Panc1 (cell line): ENCODE results near the gene USP28. TPM values are rescaled to one million over a fixed set of nuclear protein-coding genes. Genes with fewer than 3 reads are reported as not detected.

Experiments
- ATAC-seq: fragments of 200-7000 bp; cut with Tn5 transposase; 2 replicates; pipeline ENCODE4 v1.9.1; 2020; ENCODE audit warnings: mild to moderate bottlenecking, moderate library complexity
- BruUV-seq: library from RNA; stranded (reverse); fragments of 400-500 nt; replicated peaks from 2 replicates; lab custom pipeline; 2021; lab: Mats Ljungman, UMichigan
- CTCF ChIA-PET: fragments of 300-600 bp; sonication (Branson Sonifier 250); formaldehyde crosslinking; loops from one replicate; lab custom pipeline; 2022; ENCODE audit warnings: antibody characterized with exemption; lab: Charles Lee
- POLR2A ChIA-PET: fragments of 300-600 bp; sonication (Branson Sonifier 250); formaldehyde crosslinking; loops from one replicate; lab custom pipeline; 2022; ENCODE audit warnings: antibody characterized with exemption; lab: Charles Lee
- DNase-seq: peaks from one replicate; pipeline ENCODE4 v3.0.0-alpha.2; 2010; ENCODE audit warnings: low read depth, low spot score
- H3K27ac ChIP-seq: 2 replicates; pipeline ENCODE4 v1.5.1; 2011; ENCODE audit warnings: mild to moderate bottlenecking, low read length, inconsistent platforms
- H3K27me3 ChIP-seq: fragments of 200-500 bp; sonication (Bioruptor generic); 2 replicates; pipeline ENCODE4 v1.6.0; 2014; ENCODE audit warnings: low read length, inconsistent platforms; ENCODE audit not compliant: control insufficient read depth, insufficient read depth
- H3K36me3 ChIP-seq: fragments of 200-500 bp; sonication (Bioruptor generic); 2 replicates; pipeline ENCODE4 v1.5.1; 2014; ENCODE audit warnings: inconsistent platforms, mild to moderate bottlenecking, low read length, moderate library complexity; ENCODE audit not compliant: control insufficient read depth, insufficient read depth
- H3K4me1 ChIP-seq: 2 replicates; pipeline ENCODE4 v1.5.1; 2011; ENCODE audit warnings: inconsistent platforms, mild to moderate bottlenecking, low read length, moderate library complexity; ENCODE audit not compliant: control insufficient read depth, insufficient read depth
- H3K4me3 ChIP-seq, 2 experiments: 2 replicates each; pipeline ENCODE4 v1.5.1; 2011 to 2012; ENCODE audit warnings: low read depth in 2 of 2, low read length in 2 of 2, mild to moderate bottlenecking in 2 of 2, inconsistent platforms in 1 of 2, moderate library complexity in 1 of 2
- H3K9me3 ChIP-seq: fragments of 200-500 bp; sonication (Bioruptor generic); 2 replicates; pipeline ENCODE4 v1.5.1; 2014; ENCODE audit warnings: low read depth, mild to moderate bottlenecking, inconsistent platforms, low read length, moderate library complexity; ENCODE audit not compliant: control insufficient read depth, insufficient read depth
- POLR2AphosphoS5 ChIP-seq: IDR thresholded peaks from 2 replicates; pipeline ENCODE4 v1.6.1; 2012; ENCODE audit warnings: mild to moderate bottlenecking, low read depth, low read length, moderate library complexity
- SIN3A ChIP-seq: IDR thresholded peaks from 2 replicates; pipeline ENCODE4 v1.6.1; 2012; ENCODE audit warnings: low read depth, mild to moderate bottlenecking, low read length, moderate library complexity, borderline replicate concordance; ENCODE audit not compliant: insufficient read depth
- TCF7L2 ChIP-seq: IDR thresholded peaks from 2 replicates; pipeline ENCODE4 v1.6.1; 2011; ENCODE audit warnings: mild to moderate bottlenecking, low read depth, low read length, inconsistent platforms
- in situ Hi-C: cut with HindIII; loops from 2 replicates; pipeline ENCODE4 v1.10.0; 2016; ENCODE audit warnings: low sequenced_read_pairs, low pct_unique_long_range_greater_than_20kb
- intact Hi-C: fragments of 100-400 bp; cut with micrococcal nuclease; formaldehyde crosslinking; loops from one replicate; pipeline ENCODE4 v1.10.0; 2022; ENCODE audit not compliant: unreplicated experiment
- total RNA-seq: library from RNA; stranded (reverse); gene quantifications from one replicate; pipeline ENCODE4 v1.2.1, GENCODE V29; 2021; ENCODE audit not compliant: unreplicated experiment
- TF ChIP-seq, protein P1 (sequence below): fragments of 450-650 bp; IDR thresholded peaks from 2 replicates; pipeline ENCODE4 v1.5.1; 2017; ENCODE audit warnings: mild to moderate bottlenecking
- TF ChIP-seq, protein P2 (sequence below), 2 experiments: IDR thresholded peaks; 2 replicates each; pipeline ENCODE4 v1.6.1; 2011 to 2012; ENCODE audit warnings: low read depth in 2 of 2, control low read depth in 1 of 2, low read length in 1 of 2, mild to moderate bottlenecking in 1 of 2, moderate library complexity in 1 of 2; ENCODE audit not compliant: insufficient read depth in 1 of 2

The USP28 gene
- total RNA-seq, 1 experiment from 2014 or later: 52.3 TPM

DNA sequence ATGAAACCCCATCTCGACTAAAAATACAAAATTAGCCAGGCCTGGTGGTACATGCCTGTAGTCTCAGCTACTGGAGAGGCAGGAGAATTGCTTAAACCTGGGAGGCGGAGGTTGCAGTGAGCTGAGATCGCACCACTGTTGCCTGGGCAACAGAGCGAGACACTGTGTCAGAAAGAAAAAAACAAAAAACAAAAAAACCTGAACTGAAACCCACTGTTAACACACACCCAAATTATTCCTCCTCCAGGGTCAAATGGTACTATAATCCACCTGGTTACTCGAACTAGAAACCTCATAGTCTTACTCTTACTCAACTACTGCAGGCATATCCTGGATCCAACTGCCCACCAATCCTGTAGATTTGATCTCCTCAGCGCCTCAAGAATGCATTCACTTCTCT is 35.5 kb downstream of the USP28 start:
- intact Hi-C loops: no loop called here
- ChIA-PET CTCF (no interaction called here), POLR2A (no interaction called here)
- no peak overlapping the region for H3K4me3 ChIP-seq
- H3K9me3 ChIP-seq: no peaks in the 10 kb centered on the region
- no peaks in the 10 kb centered on the region for H3K27me3 ChIP-seq
- H3K27ac ChIP-seq: no peak overlapping the region
- no peaks in the 10 kb centered on the region for H3K4me1 ChIP-seq
- no peaks in the 10 kb centered on the region for H3K36me3 ChIP-seq
- DNase-seq (no peak), ATAC-seq (no peak)
- TF ChIP-seq TCF7L2 (no peak), POLR2AphosphoS5 (no peak), SIN3A (no peak)
- TF ChIP-seq, protein P1, sequence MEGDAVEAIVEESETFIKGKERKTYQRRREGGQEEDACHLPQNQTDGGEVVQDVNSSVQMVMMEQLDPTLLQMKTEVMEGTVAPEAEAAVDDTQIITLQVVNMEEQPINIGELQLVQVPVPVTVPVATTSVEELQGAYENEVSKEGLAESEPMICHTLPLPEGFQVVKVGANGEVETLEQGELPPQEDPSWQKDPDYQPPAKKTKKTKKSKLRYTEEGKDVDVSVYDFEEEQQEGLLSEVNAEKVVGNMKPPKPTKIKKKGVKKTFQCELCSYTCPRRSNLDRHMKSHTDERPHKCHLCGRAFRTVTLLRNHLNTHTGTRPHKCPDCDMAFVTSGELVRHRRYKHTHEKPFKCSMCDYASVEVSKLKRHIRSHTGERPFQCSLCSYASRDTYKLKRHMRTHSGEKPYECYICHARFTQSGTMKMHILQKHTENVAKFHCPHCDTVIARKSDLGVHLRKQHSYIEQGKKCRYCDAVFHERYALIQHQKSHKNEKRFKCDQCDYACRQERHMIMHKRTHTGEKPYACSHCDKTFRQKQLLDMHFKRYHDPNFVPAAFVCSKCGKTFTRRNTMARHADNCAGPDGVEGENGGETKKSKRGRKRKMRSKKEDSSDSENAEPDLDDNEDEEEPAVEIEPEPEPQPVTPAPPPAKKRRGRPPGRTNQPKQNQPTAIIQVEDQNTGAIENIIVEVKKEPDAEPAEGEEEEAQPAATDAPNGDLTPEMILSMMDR: no peak
- TF ChIP-seq, protein P2, sequence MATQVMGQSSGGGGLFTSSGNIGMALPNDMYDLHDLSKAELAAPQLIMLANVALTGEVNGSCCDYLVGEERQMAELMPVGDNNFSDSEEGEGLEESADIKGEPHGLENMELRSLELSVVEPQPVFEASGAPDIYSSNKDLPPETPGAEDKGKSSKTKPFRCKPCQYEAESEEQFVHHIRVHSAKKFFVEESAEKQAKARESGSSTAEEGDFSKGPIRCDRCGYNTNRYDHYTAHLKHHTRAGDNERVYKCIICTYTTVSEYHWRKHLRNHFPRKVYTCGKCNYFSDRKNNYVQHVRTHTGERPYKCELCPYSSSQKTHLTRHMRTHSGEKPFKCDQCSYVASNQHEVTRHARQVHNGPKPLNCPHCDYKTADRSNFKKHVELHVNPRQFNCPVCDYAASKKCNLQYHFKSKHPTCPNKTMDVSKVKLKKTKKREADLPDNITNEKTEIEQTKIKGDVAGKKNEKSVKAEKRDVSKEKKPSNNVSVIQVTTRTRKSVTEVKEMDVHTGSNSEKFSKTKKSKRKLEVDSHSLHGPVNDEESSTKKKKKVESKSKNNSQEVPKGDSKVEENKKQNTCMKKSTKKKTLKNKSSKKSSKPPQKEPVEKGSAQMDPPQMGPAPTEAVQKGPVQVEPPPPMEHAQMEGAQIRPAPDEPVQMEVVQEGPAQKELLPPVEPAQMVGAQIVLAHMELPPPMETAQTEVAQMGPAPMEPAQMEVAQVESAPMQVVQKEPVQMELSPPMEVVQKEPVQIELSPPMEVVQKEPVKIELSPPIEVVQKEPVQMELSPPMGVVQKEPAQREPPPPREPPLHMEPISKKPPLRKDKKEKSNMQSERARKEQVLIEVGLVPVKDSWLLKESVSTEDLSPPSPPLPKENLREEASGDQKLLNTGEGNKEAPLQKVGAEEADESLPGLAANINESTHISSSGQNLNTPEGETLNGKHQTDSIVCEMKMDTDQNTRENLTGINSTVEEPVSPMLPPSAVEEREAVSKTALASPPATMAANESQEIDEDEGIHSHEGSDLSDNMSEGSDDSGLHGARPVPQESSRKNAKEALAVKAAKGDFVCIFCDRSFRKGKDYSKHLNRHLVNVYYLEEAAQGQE (IDR thresholded peaks at IDR 0.05; ENCODE audit: insufficient read depth in 1 of 2, low read depth in 2 of 2, low read length in 1 of 2): no peak
- in situ Hi-C loops: no loop called here
- BruUV-seq: no TSS peak

DNA sequence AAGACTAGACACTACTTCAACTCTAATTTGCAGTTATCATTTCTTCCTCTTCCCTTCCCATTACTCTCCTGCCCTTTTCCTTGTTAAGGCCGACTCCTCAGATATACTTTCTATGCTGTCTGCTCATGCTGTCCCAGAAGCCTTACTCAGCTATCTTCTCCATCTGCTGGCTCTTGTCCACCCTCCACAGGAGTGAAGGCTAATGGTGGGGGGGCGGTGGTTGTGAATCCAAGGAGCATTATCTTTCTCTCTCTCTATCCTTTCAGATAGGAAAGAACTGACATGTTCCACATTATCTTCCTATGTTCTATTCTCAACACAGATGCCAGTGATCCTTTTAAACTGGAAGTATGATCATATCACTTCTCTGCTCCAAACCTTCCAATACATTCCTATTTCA is 37.4 kb downstream of the USP28 start:
- intact Hi-C loops (no loop called here), in situ Hi-C loops (no loop called here)
- CTCF ChIA-PET: no interaction called here
- Histone ChIP-seq H3K4me3 (no peak overlapping the region), H3K27me3 (no peaks in the 10 kb centered on the region), H3K4me1 (no peaks in the 10 kb centered on the region), H3K27ac (no peak overlapping the region), H3K9me3 (no peaks in the 10 kb centered on the region), H3K36me3 (no peaks in the 10 kb centered on the region)
- TSS peak; percentile 55 for BruUV-seq
- no peak for ATAC-seq
- POLR2A ChIA-PET: no interaction called here
- DNase-seq: no peak
- TF ChIP-seq, protein P1: no peak
- no peak for TF ChIP-seq TCF7L2
- no peak for TF ChIP-seq POLR2AphosphoS5
- TF ChIP-seq SIN3A: no peak
- TF ChIP-seq, protein P2 (IDR thresholded peaks at IDR 0.05; ENCODE audit: insufficient read depth in 1 of 2, low read depth in 2 of 2, low read length in 1 of 2): no peak
